GM23338 (cell line): Measurements from ENCODE around the gene CREB3L4. TPM values are rescaled to one million over a fixed set of nuclear protein-coding genes. Genes with fewer than 3 reads are reported as not detected.
"Not testable (repeated sequence)": the region's sequence is repeated elsewhere in the genome, so short reads cannot be mapped to it uniquely, and the experiment has no call there.

Source experiments
- ATAC-seq: fragments of 200-7000 bp; cut with Tn5 transposase; 3 replicates; pipeline ENCODE4 v1.9.1; 2020
- DNase-seq: peaks from one replicate; pipeline ENCODE4 v3.0.0-alpha.2; 2015; ENCODE audit warnings: low spot score
- H2AFZ ChIP-seq: fragments of 200-600 bp; sonication (generic); 2 replicates; pipeline ENCODE4 v1.8.0; 2016; ENCODE audit warnings: antibody characterized with exemption, mild to moderate bottlenecking, moderate library complexity
- H3F3A ChIP-seq: fragments of 200-600 bp; sonication (generic); replicated peaks from 2 replicates; pipeline ENCODE4 v1.8.0; 2017; ENCODE audit warnings: antibody characterized with exemption, mixed run types, low read depth
- H3K27ac ChIP-seq: fragments of 200-600 bp; sonication (generic); 2 replicates; pipeline ENCODE4 v1.6.1; 2016; ENCODE audit warnings: low read depth
- H3K27me3 ChIP-seq: fragments of 200-600 bp; sonication (generic); 2 replicates; pipeline ENCODE4 v1.8.0; 2016; ENCODE audit warnings: mild to moderate bottlenecking, mixed run types, moderate library complexity; ENCODE audit not compliant: insufficient read depth
- H3K36me3 ChIP-seq: fragments of 200-600 bp; sonication (generic); 2 replicates; pipeline ENCODE4 v1.8.0; 2016; ENCODE audit warnings: mild to moderate bottlenecking; ENCODE audit not compliant: insufficient read depth
- H3K4me1 ChIP-seq: fragments of 200-600 bp; sonication (generic); 2 replicates; pipeline ENCODE4 v1.8.0; 2016; ENCODE audit warnings: mild to moderate bottlenecking, moderate library complexity; ENCODE audit not compliant: insufficient read depth
- H3K4me2 ChIP-seq: fragments of 200-600 bp; sonication (generic); 2 replicates; pipeline ENCODE4 v1.7.1; 2017; ENCODE audit warnings: mixed run types
- H3K4me3 ChIP-seq: fragments of 200-600 bp; sonication (generic); 2 replicates; pipeline ENCODE4 v1.6.1; 2016; ENCODE audit warnings: mixed run types
- H3K79me2 ChIP-seq: fragments of 200-600 bp; sonication (generic); replicated peaks from 2 replicates; pipeline ENCODE4 v1.8.0; 2017; ENCODE audit warnings: mild to moderate bottlenecking; ENCODE audit not compliant: insufficient read depth
- H3K9me2 ChIP-seq: fragments of 200-600 bp; sonication (generic); 2 replicates; pipeline ENCODE4 v1.8.0; 2017; ENCODE audit not compliant: insufficient read depth
- H4K20me1 ChIP-seq: fragments of 200-600 bp; sonication (generic); replicated peaks from 2 replicates; pipeline ENCODE4 v1.8.0; 2017; ENCODE audit warnings: mild to moderate bottlenecking; ENCODE audit not compliant: insufficient read depth
- H3K27ac Mint-ChIP-seq: 2 replicates; pipeline ENCODE4 v1.8.0; 2020; ENCODE audit warnings: inconsistent platforms, mild to moderate bottlenecking, moderate library complexity, mixed read lengths
- H3K27me3 Mint-ChIP-seq: 3 replicates; pipeline ENCODE4 v1.8.0; 2022; ENCODE audit warnings: low read depth, mild to moderate bottlenecking, moderate library complexity, mixed read lengths, inconsistent platforms; ENCODE audit not compliant: insufficient read depth, poor library complexity
- H3K36me3 Mint-ChIP-seq: 3 replicates; pipeline ENCODE4 v1.8.0; 2021; ENCODE audit warnings: low read depth, mild to moderate bottlenecking, inconsistent platforms, moderate library complexity, mixed read lengths
- H3K4me1 Mint-ChIP-seq: 3 replicates; pipeline ENCODE4 v1.8.0; 2020; ENCODE audit warnings: mild to moderate bottlenecking, inconsistent platforms, mixed read lengths
- H3K4me3 Mint-ChIP-seq: 3 replicates; pipeline ENCODE4 v1.8.0; 2021; ENCODE audit warnings: moderate library complexity, mild to moderate bottlenecking, inconsistent platforms, mixed read lengths
- H3K9me3 Mint-ChIP-seq: 3 replicates; pipeline ENCODE4 v1.8.0; 2020; ENCODE audit warnings: moderate library complexity, mild to moderate bottlenecking, inconsistent platforms, mixed read lengths
- EZH2 ChIP-seq: fragments of 200-600 bp; sonication (generic); IDR thresholded peaks from one replicate; pipeline ENCODE4 v1.8.0; 2017; ENCODE audit warnings: antibody characterized with exemption, mild to moderate bottlenecking, low read depth; ENCODE audit not compliant: unreplicated experiment
- EZH2phosphoT487 ChIP-seq: fragments of 200-600 bp; sonication (generic); IDR thresholded peaks from one replicate; pipeline ENCODE4 v1.8.1; 2018; ENCODE audit warnings: antibody characterized with exemption; ENCODE audit not compliant: unreplicated experiment
- JUNB ChIP-seq: IDR thresholded peaks from one replicate; pipeline ENCODE4 v1.6.1; 2016; ENCODE audit warnings: antibody characterized with exemption; ENCODE audit not compliant: unreplicated experiment
- POLR2AphosphoS5 ChIP-seq: IDR thresholded peaks from 2 replicates; pipeline ENCODE4 v1.6.1; 2016; ENCODE audit warnings: antibody characterized with exemption, low read depth
- polyA plus RNA-seq: library from polyadenylated mRNA; unstranded; fragments of >200 nt; fragmentation: Nextera tagmentation; extraction: Ambion mirVana; gene quantifications from 2 replicates; pipeline ENCODE4 v1.2.1, GENCODE V29; 2016
- total RNA-seq: library from RNA; depleted of rRNA; stranded (reverse); fragments of >200 nt; shearing (Covaris generic); gene quantifications from 2 replicates; pipeline ENCODE4 v1.2.3, GENCODE V29; 2014
- TF ChIP-seq, protein P1 (sequence below): fragments of 250-450 bp; sonication (Bioruptor Pico); IDR thresholded peaks from 2 replicates; pipeline ENCODE4 v1.5.0; 2020; ENCODE audit warnings: mild to moderate bottlenecking, moderate library complexity

The CREB3L4 gene
- total and polyA plus RNA-seq, 2 experiments from 2014 or later, result 19.3 to 26.8 TPM

DNA sequence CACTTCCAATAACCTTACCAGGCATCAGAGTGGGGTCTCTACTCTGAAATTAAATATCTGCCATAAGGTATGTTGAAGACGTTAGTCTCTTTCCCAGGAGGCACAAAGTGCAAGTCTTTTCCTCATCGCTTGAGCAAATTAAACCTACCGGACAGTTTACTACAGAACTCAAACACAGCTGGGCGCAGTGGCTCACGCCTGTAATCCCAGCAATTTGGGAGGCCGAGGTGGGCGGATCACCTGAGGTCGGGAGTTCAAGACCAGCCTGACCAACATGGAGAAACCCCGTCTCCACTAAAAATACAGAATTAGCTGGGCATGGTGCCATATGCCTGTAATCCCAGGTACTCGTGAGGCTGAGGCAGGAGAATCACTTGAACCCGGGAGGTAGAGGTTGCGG is 11.4 kb downstream of the CREB3L4 start:
- not testable (repeated sequence) for H3K4me3 ChIP-seq, H3K9me3 Mint-ChIP-seq, ATAC-seq, H2AFZ ChIP-seq, H4K20me1 ChIP-seq, DNase-seq, H3K4me1 ChIP-seq, H3K9me2 ChIP-seq, H3K27ac Mint-ChIP-seq, H3K4me2 ChIP-seq, H3K27me3 ChIP-seq
- Histone ChIP-seq H3F3A (peaks cover 32% of the 10 kb centered on the region), H3K27ac (0 out of 2 replicates have a peak overlapping the region, but pooled peaks have one; percentile 4), H3K79me2 (peaks cover 19% of the 10 kb centered on the region), H3K36me3 (peaks cover 29% of the 10 kb centered on the region)
- H3K27me3 Mint-ChIP-seq, result peaks cover 12% of the 10 kb centered on the region
- peaks cover 72% of the 10 kb centered on the region for H3K36me3 Mint-ChIP-seq
- peak overlapping the region; percentile 97; the same call in 2 of the 3 replicates for H3K4me3 Mint-ChIP-seq
- H3K4me1 Mint-ChIP-seq, result peaks cover 20% of the 10 kb centered on the region

DNA sequence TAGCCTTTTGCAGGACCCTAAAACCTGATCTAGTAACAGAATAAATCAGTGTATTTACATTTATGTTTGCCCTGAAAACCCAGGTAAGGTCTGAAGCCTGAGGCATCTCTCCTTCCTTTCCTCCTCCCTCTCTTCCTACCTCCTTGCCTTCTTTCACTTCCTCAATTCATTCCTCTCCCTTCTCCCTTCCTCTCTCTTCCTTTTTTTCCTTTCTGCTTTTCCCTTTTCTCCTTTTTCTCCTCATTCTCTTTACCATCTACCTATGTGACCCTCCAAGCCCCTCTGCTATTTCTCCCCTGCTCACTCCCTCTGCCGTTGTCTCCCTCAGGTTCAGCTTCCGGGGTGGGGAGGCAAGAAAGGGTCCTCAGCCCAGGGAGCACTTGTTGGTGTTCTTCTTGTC is 14.0 kb downstream of the CREB3L4 start:
- H4K20me1 ChIP-seq, H3K4me3 Mint-ChIP-seq, H3K4me1 ChIP-seq, H3K4me2 ChIP-seq, H3K9me2 ChIP-seq, ATAC-seq, H3K27me3 ChIP-seq, H2AFZ ChIP-seq, DNase-seq, H3K27ac ChIP-seq, H3K27ac Mint-ChIP-seq, H3K4me3 ChIP-seq, H3K9me3 Mint-ChIP-seq: not testable (repeated sequence)
- Mint-ChIP-seq H3K4me1 (peaks cover 23% of the 10 kb centered on the region), H3K36me3 (peaks cover 57% of the 10 kb centered on the region), H3K27me3 (peaks cover 21% of the 10 kb centered on the region)
- H3F3A ChIP-seq, result peaks cover 18% of the 10 kb centered on the region; the same call in 1 of the 2 replicates
- H3K79me2 ChIP-seq, result peaks cover 22% of the 10 kb centered on the region
- peaks cover 15% of the 10 kb centered on the region for H3K36me3 ChIP-seq

DNA sequence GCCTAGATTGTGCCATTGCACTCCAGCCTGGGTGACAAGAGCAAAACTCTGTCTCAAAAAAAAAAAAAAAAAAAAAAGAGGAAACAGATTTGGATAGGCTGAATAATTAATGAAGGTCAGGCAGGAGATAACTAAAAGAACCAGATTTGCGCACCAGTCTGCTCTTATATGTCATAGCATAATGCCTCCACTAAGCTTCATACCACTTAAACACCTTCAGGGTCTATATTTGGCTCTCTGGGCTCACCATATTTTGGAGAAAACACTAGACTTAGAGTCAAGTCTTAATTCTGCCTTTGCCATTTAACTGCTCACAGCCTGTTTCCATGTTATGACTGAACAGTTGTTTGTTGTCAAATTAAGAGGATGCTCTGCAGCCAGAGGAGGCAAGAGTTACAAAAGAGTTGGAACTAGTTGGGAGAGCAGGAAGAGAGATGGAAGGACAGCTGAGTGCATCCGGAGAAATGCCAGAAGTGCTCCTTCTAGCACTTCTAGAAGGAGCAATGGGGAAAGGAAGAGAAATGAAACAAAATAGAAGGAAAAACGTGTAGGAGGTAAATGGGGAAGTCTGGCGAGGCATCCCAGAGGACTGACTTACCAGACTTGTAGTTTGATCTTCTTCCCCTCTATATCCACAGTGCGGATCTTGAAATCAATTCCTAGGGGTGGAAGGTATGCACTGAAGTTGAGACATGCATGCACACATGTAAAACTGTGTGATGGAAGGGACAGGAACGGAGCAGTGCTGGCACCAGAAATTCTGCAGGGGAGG is 16.6 kb downstream of the CREB3L4 start:
- Histone ChIP-seq H3K36me3 (peaks cover 11% of the 10 kb centered on the region), H2AFZ (no peak overlapping the region), H3K79me2 (peaks cover 18% of the 10 kb centered on the region; the same call in 1 of the 2 replicates), H3K4me2 (peak overlapping the region; percentile 85), H3K27me3 (no peaks in the 10 kb centered on the region), H3K4me3 (peak overlapping the region; percentile 80), H3F3A (peaks cover 5% of the 10 kb centered on the region; the same call in 1 of the 2 replicates), H3K27ac (no peak overlapping the region), H3K4me1 (peaks cover 6% of the 10 kb centered on the region), H4K20me1 (peaks cover 5% of the 10 kb centered on the region; the same call in 1 of the 2 replicates), H3K9me2 (no peaks in the 10 kb centered on the region)
- H3K27ac Mint-ChIP-seq, result no peak overlapping the region; the same call in 1 of the 2 replicates
- no peak for DNase-seq
- H3K27me3 Mint-ChIP-seq, result peaks cover 13% of the 10 kb centered on the region
- ATAC-seq, result no peak
- TF ChIP-seq POLR2AphosphoS5 (no peak), EZH2 (no peak), EZH2phosphoT487 (no peak), JUNB (no peak)
- TF ChIP-seq, protein P1, sequence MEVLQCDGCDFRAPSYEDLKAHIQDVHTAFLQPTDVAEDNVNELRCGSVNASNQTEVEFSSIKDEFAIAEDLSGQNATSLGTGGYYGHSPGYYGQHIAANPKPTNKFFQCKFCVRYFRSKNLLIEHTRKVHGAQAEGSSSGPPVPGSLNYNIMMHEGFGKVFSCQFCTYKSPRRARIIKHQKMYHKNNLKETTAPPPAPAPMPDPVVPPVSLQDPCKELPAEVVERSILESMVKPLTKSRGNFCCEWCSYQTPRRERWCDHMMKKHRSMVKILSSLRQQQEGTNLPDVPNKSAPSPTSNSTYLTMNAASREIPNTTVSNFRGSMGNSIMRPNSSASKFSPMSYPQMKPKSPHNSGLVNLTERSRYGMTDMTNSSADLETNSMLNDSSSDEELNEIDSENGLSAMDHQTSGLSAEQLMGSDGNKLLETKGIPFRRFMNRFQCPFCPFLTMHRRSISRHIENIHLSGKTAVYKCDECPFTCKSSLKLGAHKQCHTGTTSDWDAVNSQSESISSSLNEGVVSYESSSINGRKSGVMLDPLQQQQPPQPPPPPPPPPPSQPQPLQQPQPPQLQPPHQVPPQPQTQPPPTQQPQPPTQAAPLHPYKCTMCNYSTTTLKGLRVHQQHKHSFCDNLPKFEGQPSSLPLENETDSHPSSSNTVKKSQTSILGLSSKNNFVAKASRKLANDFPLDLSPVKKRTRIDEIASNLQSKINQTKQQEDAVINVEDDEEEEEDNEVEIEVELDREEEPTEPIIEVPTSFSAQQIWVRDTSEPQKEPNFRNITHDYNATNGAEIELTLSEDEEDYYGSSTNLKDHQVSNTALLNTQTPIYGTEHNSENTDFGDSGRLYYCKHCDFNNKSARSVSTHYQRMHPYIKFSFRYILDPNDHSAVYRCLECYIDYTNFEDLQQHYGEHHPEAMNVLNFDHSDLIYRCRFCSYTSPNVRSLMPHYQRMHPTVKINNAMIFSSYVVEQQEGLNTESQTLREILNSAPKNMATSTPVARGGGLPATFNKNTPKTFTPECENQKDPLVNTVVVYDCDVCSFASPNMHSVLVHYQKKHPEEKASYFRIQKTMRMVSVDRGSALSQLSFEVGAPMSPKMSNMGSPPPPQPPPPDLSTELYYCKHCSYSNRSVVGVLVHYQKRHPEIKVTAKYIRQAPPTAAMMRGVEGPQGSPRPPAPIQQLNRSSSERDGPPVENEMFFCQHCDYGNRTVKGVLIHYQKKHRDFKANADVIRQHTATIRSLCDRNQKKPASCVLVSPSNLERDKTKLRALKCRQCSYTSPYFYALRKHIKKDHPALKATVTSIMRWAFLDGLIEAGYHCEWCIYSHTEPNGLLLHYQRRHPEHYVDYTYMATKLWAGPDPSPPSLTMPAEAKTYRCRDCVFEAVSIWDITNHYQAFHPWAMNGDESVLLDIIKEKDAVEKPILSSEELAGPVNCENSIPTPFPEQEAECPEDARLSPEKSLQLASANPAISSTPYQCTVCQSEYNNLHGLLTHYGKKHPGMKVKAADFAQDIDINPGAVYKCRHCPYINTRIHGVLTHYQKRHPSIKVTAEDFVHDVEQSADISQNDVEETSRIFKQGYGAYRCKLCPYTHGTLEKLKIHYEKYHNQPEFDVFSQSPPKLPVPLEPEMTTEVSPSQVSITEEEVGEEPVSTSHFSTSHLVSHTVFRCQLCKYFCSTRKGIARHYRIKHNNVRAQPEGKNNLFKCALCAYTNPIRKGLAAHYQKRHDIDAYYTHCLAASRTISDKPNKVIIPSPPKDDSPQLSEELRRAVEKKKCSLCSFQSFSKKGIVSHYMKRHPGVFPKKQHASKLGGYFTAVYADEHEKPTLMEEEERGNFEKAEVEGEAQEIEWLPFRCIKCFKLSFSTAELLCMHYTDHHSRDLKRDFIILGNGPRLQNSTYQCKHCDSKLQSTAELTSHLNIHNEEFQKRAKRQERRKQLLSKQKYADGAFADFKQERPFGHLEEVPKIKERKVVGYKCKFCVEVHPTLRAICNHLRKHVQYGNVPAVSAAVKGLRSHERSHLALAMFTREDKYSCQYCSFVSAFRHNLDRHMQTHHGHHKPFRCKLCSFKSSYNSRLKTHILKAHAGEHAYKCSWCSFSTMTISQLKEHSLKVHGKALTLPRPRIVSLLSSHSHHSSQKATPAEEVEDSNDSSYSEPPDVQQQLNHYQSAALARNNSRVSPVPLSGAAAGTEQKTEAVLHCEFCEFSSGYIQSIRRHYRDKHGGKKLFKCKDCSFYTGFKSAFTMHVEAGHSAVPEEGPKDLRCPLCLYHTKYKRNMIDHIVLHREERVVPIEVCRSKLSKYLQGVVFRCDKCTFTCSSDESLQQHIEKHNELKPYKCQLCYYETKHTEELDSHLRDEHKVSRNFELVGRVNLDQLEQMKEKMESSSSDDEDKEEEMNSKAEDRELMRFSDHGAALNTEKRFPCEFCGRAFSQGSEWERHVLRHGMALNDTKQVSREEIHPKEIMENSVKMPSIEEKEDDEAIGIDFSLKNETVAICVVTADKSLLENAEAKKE, result no peak
- H3K9me3 Mint-ChIP-seq, result no peaks in the 10 kb centered on the region
- H3K36me3 Mint-ChIP-seq, result peaks cover 41% of the 10 kb centered on the region
- H3K4me3 Mint-ChIP-seq, result peak overlapping the region; percentile 92
- H3K4me1 Mint-ChIP-seq, result peaks cover 17% of the 10 kb centered on the region
